Measurements from ENCODE around the gene ENDOD1.
"Not testable (repeated sequence)": the region's sequence is repeated elsewhere in the genome, so short reads cannot be mapped to it uniquely, and the experiment has no call there.

Gene ENDOD1

GRCh38 chr11:95135880-95136279 is 46.2 kb downstream of the ENDOD1 start:
- DNase-seq: no peak
- in situ Hi-C loops (cut with MboI; ENCODE audit: low pct_unique_long_range_greater_than_20kb, low sequenced_read_pairs): no loop called here

GRCh38 chr11:95136747-95137146 is 47.1 kb downstream of the ENDOD1 start:
- in situ Hi-C loops (cut with MboI; ENCODE audit: low pct_unique_long_range_greater_than_20kb, low sequenced_read_pairs); DNase-seq: not testable (repeated sequence)

DNA sequence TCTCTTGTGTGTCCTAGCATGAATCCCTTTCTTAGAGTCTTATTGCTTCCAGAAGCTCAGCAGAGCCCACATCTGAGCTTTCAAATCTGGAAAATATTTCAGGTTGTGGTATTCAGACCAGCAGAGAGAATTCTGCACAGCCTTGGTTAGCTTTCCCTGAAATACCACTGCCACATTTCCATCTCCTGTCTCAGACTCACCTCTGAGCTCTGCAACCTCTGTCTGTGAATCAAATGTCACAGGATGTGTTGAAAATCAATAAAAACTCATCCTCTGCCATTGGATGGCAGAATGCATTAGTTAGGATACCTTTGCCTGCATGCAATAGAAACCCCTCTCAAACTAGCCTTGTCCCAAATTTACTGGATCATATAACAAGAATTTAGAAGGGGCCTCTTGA is 47.7 kb downstream of the ENDOD1 start:
- in situ Hi-C loops (cut with MboI; ENCODE audit: low pct_unique_long_range_greater_than_20kb, low sequenced_read_pairs): no loop called here
- DNase-seq: no peak

DNA sequence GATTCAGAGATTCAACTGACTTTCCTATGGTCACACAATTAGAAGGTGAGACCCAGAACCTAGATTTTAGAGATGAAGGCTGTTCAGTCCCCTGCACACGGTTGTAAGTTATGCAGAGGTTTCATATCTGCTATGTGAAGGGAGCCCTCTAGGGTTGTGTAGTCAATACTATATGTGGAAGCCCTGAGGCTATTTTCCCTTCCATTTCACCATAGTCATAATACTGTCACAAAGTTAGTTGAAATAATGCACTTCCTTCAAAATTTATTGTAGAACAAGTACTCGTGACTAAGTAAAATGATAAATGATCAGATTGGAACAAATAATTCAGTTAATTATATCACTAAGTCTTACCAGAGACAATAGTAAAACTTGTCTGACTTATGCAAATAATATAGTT is 48.8 kb downstream of the ENDOD1 start:
- in situ Hi-C loops (cut with MboI; ENCODE audit: low pct_unique_long_range_greater_than_20kb, low sequenced_read_pairs): no loop called here
- peak; percentile 16 for DNase-seq

DNA sequence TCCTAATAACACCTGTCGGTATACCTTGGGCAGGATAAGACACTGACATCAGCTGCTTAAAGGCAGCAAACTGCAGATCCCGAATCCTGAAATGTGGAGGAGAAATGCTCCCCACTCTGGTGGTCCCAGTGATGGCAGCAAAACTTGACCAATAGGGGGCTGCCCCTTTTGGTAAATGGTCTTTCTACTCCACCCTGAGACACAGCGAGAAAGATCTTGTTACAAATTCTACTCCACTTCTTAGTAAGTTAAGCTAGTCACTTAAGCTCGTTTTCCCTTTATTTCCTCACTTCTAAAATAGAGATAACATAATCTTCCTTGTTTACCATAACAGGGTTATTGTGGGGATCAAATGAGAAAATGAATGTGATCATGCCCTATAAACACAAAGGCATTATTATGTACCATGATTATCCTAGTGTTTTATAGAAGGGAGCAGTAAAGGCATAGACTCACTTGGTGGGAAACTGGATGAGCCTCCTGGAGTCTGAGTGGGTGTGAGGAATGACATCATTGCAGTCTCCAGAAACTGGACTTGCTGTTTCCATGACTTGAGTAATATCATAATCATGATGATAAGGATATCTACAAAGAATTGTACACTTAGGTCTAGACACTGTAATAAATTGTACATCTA is 50.9 kb downstream of the ENDOD1 start:
- in situ Hi-C loops (cut with MboI; ENCODE audit: low pct_unique_long_range_greater_than_20kb, low sequenced_read_pairs): loop anchor here (10.0 kb wide), 1 partner anchor 564 kb away; no protein-coding TSS in a partner anchor
- DNase-seq: no peak

DNA sequence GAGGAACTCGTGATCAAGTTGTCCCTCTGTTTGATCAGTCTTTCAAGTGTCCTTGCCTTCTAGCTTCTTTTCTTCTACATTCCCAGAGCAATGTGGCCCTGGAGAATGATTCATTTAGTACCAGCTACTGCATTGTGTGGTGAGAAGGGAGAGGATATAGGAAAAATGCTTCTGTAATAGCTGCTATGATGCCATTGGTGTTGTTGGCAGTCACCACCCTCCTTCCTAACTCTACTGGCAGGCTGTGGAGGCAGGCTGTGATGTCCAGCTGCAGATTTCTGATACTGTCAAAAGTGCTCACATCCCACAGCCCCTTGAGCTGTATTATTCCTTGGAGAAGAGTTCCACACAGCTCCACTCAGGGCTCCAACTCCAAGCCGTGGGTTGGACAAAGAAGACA is 52.8 kb downstream of the ENDOD1 start:
- DNase-seq: no peak
- in situ Hi-C loops (cut with MboI; ENCODE audit: low pct_unique_long_range_greater_than_20kb, low sequenced_read_pairs): loop anchor here (10.0 kb wide), 1 partner anchor 562 kb away; no protein-coding TSS in a partner anchor

DNA sequence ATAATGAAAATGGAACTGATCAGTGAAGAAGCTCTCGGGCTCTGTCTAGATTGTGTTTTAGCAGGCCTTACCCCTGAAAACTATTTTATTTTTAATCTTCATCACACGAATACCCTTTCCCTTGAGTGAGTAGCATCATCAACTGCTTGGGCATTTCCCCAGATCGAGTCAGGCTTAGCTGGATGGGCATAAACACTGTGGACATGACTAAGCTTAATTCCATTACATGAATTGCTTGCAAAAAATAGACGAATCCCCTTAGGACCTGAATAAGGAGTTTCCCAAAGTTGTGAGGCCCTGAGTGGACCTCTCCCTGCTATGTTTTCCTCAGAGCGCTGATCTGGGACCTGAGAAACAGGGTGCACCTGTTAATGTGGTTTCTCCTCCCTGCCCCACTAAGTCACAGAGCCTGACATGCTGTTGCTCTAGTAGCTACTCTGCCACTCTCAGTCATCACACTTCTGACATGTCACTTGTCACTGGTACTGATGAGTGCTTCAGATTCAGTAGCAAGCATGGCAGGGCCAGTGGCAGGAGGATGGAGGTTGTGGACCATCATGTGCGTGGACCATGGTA is 53.5 kb downstream of the ENDOD1 start:
- in situ Hi-C loops (cut with MboI; ENCODE audit: low pct_unique_long_range_greater_than_20kb, low sequenced_read_pairs): loop anchor here (10.0 kb wide), 1 partner anchor 562 kb away; no protein-coding TSS in a partner anchor
- DNase-seq: no peak

DNA sequence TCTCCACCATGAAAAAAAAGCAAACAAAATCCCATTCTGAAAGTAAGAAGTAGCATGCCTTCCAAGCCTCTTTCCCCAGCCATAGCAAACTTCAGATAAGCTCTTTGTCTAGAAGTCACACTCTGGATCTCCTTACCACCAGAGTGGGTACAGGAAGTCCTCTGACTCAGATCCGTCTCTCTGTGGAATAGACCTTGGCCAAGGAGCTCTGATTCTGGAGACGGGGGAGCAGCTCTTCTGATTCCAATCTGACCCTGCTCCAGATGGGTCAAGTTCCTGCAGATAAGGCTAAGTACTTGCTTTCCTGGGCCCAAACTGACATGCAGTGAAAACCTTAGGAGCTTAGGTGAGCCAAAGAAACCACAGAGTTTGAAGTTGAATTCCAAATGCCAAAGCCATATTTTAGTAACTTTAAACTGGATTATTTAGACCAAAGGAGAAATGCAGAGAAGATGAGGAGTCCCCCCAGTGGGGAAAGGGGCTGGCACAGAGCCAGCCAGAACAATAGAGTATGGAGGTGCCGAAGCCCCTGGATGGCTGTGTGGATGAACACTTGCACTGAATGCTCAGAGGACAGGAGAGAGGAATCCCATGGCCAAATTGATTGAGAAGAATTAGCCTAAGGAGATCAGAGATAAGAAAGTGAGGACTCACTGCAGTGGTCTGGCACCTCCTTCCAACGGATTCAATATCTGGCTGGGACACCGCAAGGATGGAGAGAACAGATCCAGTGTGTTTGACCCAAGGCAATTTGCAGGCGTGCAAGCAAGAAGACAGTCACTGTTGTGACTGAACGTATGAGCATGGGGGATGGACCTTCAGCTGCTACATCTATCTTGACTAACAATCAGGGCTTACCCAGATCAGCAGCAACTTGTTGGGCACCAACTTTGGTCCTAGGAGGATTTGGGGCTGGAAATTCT is 54.9 kb downstream of the ENDOD1 start:
- in situ Hi-C loops (cut with MboI; ENCODE audit: low pct_unique_long_range_greater_than_20kb, low sequenced_read_pairs): loop anchor here (10.0 kb wide), 1 partner anchor 560 kb away; no protein-coding TSS in a partner anchor
- no peak for DNase-seq

GRCh38 chr11:95145430-95146060 is 55.9 kb downstream of the ENDOD1 start:
- DNase-seq: no peak
- in situ Hi-C loops (cut with MboI; ENCODE audit: low pct_unique_long_range_greater_than_20kb, low sequenced_read_pairs): loop anchor here (10.0 kb wide), 1 partner anchor 559 kb away; no protein-coding TSS in a partner anchor

DNA sequence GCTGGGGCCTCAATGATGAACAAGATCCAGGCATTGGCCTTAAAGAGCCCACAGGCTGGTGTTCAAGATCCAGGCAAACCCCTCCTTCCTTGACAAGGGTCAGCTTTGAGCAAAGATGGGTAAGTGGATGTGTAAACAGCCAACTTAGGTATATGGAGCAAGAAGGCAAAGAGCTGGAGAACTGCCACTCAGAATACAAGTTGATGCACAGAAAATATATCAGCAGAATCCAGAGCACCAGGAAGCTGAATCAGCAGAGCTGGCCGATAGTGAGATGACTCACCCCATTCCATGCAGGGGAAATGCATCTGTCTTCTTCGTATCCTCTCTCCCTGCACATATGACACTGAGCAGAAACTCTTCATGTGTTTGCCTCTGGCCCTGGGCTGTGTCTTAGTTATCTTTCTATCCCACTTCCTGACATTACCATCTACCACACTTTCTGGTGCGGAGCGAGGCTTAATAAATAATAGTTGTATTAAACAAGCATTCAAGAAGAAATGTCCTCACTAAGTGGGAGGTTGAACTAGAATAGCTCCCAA is 57.8 kb downstream of the ENDOD1 start:
- in situ Hi-C loops (cut with MboI; ENCODE audit: low pct_unique_long_range_greater_than_20kb, low sequenced_read_pairs): loop anchor here (10.0 kb wide), 1 partner anchor 557 kb away; no protein-coding TSS in a partner anchor
- DNase-seq: peak; percentile 48

DNA sequence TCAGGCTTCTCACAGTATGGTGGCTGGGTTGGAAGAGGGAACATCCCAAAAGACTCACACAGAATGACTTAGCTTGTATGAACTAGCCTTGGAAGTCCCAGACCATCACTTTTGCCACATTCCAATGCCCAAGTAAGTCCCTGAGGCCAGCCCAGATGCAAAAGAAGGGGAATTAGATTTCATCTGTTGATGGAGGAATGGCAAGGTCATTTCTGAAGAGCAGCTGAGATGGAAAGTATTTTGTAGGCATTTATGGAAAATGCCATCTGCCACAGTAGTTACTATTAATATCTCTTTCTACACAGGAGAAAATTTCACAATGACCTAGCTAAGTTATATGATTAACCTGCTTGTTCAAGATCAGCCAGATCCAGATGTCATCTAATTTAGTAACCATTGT is 58.8 kb downstream of the ENDOD1 start:
- no peak for DNase-seq
- in situ Hi-C loops (cut with MboI; ENCODE audit: low pct_unique_long_range_greater_than_20kb, low sequenced_read_pairs): loop anchor here (10.0 kb wide), 1 partner anchor 556 kb away; no protein-coding TSS in a partner anchor

DNA sequence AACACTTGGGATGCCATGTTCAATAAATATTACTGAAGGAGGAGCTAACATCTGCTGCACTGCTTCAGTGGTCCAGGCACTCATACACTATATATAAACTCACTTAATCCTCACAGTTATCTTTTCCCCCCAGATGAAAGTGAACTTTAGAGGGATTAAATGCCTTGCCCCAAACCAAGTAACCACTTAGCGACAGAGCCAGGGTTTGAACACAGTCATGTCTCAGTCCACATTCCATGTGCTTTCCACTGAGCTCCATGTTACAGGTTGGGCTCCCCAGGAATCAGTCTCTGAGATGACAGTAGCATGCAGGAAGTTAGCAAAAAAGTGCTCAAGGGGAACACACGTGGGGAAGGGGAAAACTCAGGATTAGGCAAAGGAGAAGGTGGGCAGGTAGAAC is 59.3 kb downstream of the ENDOD1 start:
- in situ Hi-C loops (cut with MboI; ENCODE audit: low pct_unique_long_range_greater_than_20kb, low sequenced_read_pairs): loop anchor here (10.0 kb wide), 1 partner anchor 556 kb away; no protein-coding TSS in a partner anchor
- no peak for DNase-seq

GRCh38 chr11:95149651-95150364 is 60.2 kb downstream of the ENDOD1 start:
- no peak for DNase-seq
- in situ Hi-C loops (cut with MboI; ENCODE audit: low pct_unique_long_range_greater_than_20kb, low sequenced_read_pairs): loop anchor here (10.0 kb wide), 1 partner anchor 555 kb away; no protein-coding TSS in a partner anchor

- DNase-seq: peak; percentile 90
- in situ Hi-C loops (cut with MboI; ENCODE audit: low pct_unique_long_range_greater_than_20kb, low sequenced_read_pairs): no loop called here
These were observed 61.5 kb downstream of the ENDOD1 start for GRCh38 chr11:95150956-95151684.

DNA sequence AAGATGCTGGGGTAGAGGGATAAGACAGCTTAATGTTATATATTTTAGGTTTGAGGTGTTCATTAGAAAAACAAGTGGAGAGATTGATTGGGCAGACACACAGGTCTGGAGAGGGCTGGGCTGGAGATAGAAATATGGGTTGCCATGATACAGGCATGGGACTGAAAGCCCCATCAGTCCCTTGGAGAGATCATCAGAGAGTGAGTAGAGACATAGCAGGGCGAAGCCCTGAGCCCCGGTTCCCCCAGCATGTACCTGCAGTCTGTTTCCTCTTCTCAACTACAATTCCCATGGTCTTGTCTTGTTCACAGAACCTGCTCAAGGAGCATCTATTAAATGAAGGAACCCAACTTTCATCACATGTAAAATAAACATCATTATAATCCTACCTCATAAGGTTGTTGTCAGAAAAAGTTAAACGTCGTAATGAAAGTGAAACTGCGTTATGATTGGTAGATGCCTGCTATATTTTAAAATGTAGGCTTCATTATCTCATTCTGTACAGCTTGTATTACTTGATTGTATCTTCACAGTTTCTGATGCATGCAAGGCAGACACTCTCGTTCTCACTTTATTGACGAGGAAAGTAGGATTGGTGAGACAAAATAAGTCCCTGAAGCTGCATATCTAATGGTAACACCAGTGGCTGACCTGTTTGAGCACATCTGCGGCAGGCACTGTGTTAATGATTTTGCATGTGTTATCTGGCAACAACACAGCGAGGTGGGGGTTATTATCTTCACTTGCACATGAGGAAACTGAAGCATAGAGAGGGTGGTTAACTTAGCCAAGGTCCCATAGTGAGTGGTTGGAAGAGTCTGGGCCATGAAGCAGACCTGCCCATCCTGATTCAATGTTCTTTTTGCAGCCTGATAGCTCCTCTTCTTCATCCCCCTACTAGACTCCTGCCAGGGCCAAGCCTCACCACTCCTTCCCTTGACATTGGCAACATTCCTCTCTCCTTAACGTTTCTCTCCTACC is 63.5 kb downstream of the ENDOD1 start:
- in situ Hi-C loops (cut with MboI; ENCODE audit: low pct_unique_long_range_greater_than_20kb, low sequenced_read_pairs): no loop called here
- no peak for DNase-seq

DNA sequence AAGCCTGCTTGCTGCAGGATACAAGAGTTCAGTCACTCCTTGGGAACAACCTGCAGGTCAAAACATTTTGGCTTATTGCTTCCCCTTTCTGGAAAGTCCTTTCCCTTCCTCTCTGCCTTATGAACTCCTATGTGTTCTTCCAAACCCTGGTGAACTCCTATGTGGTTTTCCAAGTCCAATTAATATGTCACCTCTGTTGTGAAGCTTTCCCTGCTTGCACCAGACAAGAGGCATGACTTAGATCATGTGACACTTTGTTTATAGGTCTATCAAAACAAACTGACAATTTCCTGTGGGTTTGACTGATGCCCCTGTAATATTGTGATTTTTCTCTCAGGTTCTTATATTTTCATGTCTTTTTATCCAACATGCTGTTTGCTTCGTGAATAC is 64.2 kb downstream of the ENDOD1 start:
- no peak for DNase-seq
- in situ Hi-C loops (cut with MboI; ENCODE audit: low pct_unique_long_range_greater_than_20kb, low sequenced_read_pairs): no loop called here

DNA sequence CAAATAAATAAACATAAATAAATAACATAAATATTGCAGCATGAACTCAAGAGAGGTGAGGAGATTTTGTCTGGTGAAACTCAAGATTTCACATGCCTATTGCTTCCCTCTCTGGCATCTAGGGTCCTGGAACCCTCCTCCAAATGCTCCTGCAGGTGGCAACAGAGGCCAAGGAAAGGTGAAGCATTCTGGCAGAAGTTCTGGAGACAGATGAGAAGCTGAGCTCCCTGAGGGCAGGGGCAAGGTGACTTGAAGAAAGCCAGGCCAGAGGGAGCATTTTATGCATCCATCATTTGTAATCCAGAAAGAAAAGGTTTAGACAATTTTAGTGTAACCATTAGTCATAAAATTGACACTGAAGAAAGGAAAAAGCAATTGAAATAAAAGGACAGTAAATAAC is 64.9 kb downstream of the ENDOD1 start:
- in situ Hi-C loops (cut with MboI; ENCODE audit: low pct_unique_long_range_greater_than_20kb, low sequenced_read_pairs): no loop called here
- peak; percentile 61 for DNase-seq

All from KBM-7 (cell line).